GM23338 (cell line): ENCODE results near the gene C16orf74. TPM values are rescaled to one million over a fixed set of nuclear protein-coding genes. Genes with fewer than 3 reads are reported as not detected.

ENCODE experiments used
- ATAC-seq: fragments of 200-7000 bp; cut with Tn5 transposase; 3 replicates; pipeline ENCODE4 v1.9.1; 2020
- DNase-seq: peaks from one replicate; pipeline ENCODE4 v3.0.0-alpha.2; 2015; ENCODE audit warnings: low spot score
- H2AFZ ChIP-seq: fragments of 200-600 bp; sonication (generic); 2 replicates; pipeline ENCODE4 v1.8.0; 2016; ENCODE audit warnings: antibody characterized with exemption, mild to moderate bottlenecking, moderate library complexity
- H3F3A ChIP-seq: fragments of 200-600 bp; sonication (generic); replicated peaks from 2 replicates; pipeline ENCODE4 v1.8.0; 2017; ENCODE audit warnings: antibody characterized with exemption, mixed run types, low read depth
- H3K27ac ChIP-seq: fragments of 200-600 bp; sonication (generic); 2 replicates; pipeline ENCODE4 v1.6.1; 2016; ENCODE audit warnings: low read depth
- H3K27me3 ChIP-seq: fragments of 200-600 bp; sonication (generic); 2 replicates; pipeline ENCODE4 v1.8.0; 2016; ENCODE audit warnings: mild to moderate bottlenecking, mixed run types, moderate library complexity; ENCODE audit not compliant: insufficient read depth
- H3K36me3 ChIP-seq: fragments of 200-600 bp; sonication (generic); 2 replicates; pipeline ENCODE4 v1.8.0; 2016; ENCODE audit warnings: mild to moderate bottlenecking; ENCODE audit not compliant: insufficient read depth
- H3K4me1 ChIP-seq: fragments of 200-600 bp; sonication (generic); 2 replicates; pipeline ENCODE4 v1.8.0; 2016; ENCODE audit warnings: mild to moderate bottlenecking, moderate library complexity; ENCODE audit not compliant: insufficient read depth
- H3K4me2 ChIP-seq: fragments of 200-600 bp; sonication (generic); 2 replicates; pipeline ENCODE4 v1.7.1; 2017; ENCODE audit warnings: mixed run types
- H3K4me3 ChIP-seq: fragments of 200-600 bp; sonication (generic); 2 replicates; pipeline ENCODE4 v1.6.1; 2016; ENCODE audit warnings: mixed run types
- H3K79me2 ChIP-seq: fragments of 200-600 bp; sonication (generic); replicated peaks from 2 replicates; pipeline ENCODE4 v1.8.0; 2017; ENCODE audit warnings: mild to moderate bottlenecking; ENCODE audit not compliant: insufficient read depth
- H3K9me2 ChIP-seq: fragments of 200-600 bp; sonication (generic); 2 replicates; pipeline ENCODE4 v1.8.0; 2017; ENCODE audit not compliant: insufficient read depth
- H4K20me1 ChIP-seq: fragments of 200-600 bp; sonication (generic); replicated peaks from 2 replicates; pipeline ENCODE4 v1.8.0; 2017; ENCODE audit warnings: mild to moderate bottlenecking; ENCODE audit not compliant: insufficient read depth
- H3K27ac Mint-ChIP-seq: 2 replicates; pipeline ENCODE4 v1.8.0; 2020; ENCODE audit warnings: inconsistent platforms, mild to moderate bottlenecking, moderate library complexity, mixed read lengths
- H3K27me3 Mint-ChIP-seq: 3 replicates; pipeline ENCODE4 v1.8.0; 2022; ENCODE audit warnings: low read depth, mild to moderate bottlenecking, moderate library complexity, mixed read lengths, inconsistent platforms; ENCODE audit not compliant: insufficient read depth, poor library complexity
- H3K36me3 Mint-ChIP-seq: 3 replicates; pipeline ENCODE4 v1.8.0; 2021; ENCODE audit warnings: low read depth, mild to moderate bottlenecking, inconsistent platforms, moderate library complexity, mixed read lengths
- H3K4me1 Mint-ChIP-seq: 3 replicates; pipeline ENCODE4 v1.8.0; 2020; ENCODE audit warnings: mild to moderate bottlenecking, inconsistent platforms, mixed read lengths
- H3K4me3 Mint-ChIP-seq: 3 replicates; pipeline ENCODE4 v1.8.0; 2021; ENCODE audit warnings: moderate library complexity, mild to moderate bottlenecking, inconsistent platforms, mixed read lengths
- H3K9me3 Mint-ChIP-seq: 3 replicates; pipeline ENCODE4 v1.8.0; 2020; ENCODE audit warnings: moderate library complexity, mild to moderate bottlenecking, inconsistent platforms, mixed read lengths
- CREB1 ChIP-seq: fragments of 250-450 bp; sonication (Bioruptor Pico); IDR thresholded peaks from 2 replicates; pipeline ENCODE4 v1.5.0; 2020; ENCODE audit warnings: low read depth, mild to moderate bottlenecking, moderate library complexity
- EZH2phosphoT487 ChIP-seq: fragments of 200-600 bp; sonication (generic); IDR thresholded peaks from one replicate; pipeline ENCODE4 v1.8.1; 2018; ENCODE audit warnings: antibody characterized with exemption; ENCODE audit not compliant: unreplicated experiment
- JUNB ChIP-seq: IDR thresholded peaks from one replicate; pipeline ENCODE4 v1.6.1; 2016; ENCODE audit warnings: antibody characterized with exemption; ENCODE audit not compliant: unreplicated experiment
- STAT1 ChIP-seq: IDR thresholded peaks from one replicate; pipeline ENCODE4 v1.6.1; 2016; ENCODE audit warnings: antibody characterized with exemption; ENCODE audit not compliant: unreplicated experiment
- ZNF114 ChIP-seq: fragments of 250-450 bp; sonication (Bioruptor Pico); IDR thresholded peaks from 2 replicates; pipeline ENCODE4 v1.5.0; 2020; ENCODE audit warnings: mild to moderate bottlenecking, moderate library complexity
- ZNF331 ChIP-seq: fragments of 250-450 bp; sonication (Bioruptor Pico); IDR thresholded peaks from 2 replicates; pipeline ENCODE4 v1.5.0; 2020; ENCODE audit warnings: low read depth, mild to moderate bottlenecking, moderate library complexity
- polyA plus RNA-seq: library from polyadenylated mRNA; unstranded; fragments of >200 nt; fragmentation: Nextera tagmentation; extraction: Ambion mirVana; gene quantifications from 2 replicates; pipeline ENCODE4 v1.2.1, GENCODE V29; 2016
- total RNA-seq: library from RNA; depleted of rRNA; stranded (reverse); fragments of >200 nt; shearing (Covaris generic); gene quantifications from 2 replicates; pipeline ENCODE4 v1.2.3, GENCODE V29; 2014
- TF ChIP-seq, protein P1 (sequence below): IDR thresholded peaks from 2 replicates; pipeline ENCODE4 v1.6.1; 2016; ENCODE audit warnings: antibody characterized with exemption
- TF ChIP-seq, protein P2 (sequence below): fragments of 250-450 bp; sonication (Bioruptor Pico); IDR thresholded peaks from 2 replicates; pipeline ENCODE4 v1.5.0; 2020; ENCODE audit warnings: mild to moderate bottlenecking, moderate library complexity
- TF ChIP-seq, protein P3 (sequence below), 2 experiments: fragments of 200-600 bp in 1 of 2; sonication (generic) in 1 of 2; conservative IDR thresholded peaks; 2 replicates each; pipeline versions ENCODE4 v1.5.1 to v1.6.1; 2016 to 2017; ENCODE audit warnings: antibody characterized with exemption in 2 of 2, low read depth in 2 of 2, mild to moderate bottlenecking in 2 of 2, moderate library complexity in 1 of 2

Gene C16orf74
- total and polyA plus RNA-seq, 2 experiments from 2014 or later = 12.1 to 19.1 TPM

DNA sequence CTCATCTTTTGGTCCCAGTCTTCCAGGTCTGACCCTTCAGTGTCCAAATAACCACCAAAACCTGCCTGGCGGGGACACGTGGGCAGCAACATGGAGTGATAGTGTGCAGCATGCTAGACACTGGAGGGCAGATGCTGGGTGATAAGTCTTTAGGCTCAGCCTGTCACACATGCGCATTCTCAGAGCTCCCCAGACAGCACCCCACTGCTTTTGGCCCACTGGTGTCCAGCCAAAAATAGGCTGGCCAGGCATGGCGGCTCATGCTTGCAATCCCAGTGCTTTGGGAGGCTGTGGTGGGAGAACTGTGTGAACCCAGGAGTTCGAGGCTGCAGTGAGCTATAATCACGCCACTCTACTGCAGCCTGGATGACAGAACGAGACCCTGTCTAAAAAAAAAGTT, 74.4 kb downstream of the C16orf74 start (continued):
- TF ChIP-seq, protein P1, sequence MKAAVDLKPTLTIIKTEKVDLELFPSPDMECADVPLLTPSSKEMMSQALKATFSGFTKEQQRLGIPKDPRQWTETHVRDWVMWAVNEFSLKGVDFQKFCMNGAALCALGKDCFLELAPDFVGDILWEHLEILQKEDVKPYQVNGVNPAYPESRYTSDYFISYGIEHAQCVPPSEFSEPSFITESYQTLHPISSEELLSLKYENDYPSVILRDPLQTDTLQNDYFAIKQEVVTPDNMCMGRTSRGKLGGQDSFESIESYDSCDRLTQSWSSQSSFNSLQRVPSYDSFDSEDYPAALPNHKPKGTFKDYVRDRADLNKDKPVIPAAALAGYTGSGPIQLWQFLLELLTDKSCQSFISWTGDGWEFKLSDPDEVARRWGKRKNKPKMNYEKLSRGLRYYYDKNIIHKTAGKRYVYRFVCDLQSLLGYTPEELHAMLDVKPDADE = no peak
- TF ChIP-seq, protein P2, sequence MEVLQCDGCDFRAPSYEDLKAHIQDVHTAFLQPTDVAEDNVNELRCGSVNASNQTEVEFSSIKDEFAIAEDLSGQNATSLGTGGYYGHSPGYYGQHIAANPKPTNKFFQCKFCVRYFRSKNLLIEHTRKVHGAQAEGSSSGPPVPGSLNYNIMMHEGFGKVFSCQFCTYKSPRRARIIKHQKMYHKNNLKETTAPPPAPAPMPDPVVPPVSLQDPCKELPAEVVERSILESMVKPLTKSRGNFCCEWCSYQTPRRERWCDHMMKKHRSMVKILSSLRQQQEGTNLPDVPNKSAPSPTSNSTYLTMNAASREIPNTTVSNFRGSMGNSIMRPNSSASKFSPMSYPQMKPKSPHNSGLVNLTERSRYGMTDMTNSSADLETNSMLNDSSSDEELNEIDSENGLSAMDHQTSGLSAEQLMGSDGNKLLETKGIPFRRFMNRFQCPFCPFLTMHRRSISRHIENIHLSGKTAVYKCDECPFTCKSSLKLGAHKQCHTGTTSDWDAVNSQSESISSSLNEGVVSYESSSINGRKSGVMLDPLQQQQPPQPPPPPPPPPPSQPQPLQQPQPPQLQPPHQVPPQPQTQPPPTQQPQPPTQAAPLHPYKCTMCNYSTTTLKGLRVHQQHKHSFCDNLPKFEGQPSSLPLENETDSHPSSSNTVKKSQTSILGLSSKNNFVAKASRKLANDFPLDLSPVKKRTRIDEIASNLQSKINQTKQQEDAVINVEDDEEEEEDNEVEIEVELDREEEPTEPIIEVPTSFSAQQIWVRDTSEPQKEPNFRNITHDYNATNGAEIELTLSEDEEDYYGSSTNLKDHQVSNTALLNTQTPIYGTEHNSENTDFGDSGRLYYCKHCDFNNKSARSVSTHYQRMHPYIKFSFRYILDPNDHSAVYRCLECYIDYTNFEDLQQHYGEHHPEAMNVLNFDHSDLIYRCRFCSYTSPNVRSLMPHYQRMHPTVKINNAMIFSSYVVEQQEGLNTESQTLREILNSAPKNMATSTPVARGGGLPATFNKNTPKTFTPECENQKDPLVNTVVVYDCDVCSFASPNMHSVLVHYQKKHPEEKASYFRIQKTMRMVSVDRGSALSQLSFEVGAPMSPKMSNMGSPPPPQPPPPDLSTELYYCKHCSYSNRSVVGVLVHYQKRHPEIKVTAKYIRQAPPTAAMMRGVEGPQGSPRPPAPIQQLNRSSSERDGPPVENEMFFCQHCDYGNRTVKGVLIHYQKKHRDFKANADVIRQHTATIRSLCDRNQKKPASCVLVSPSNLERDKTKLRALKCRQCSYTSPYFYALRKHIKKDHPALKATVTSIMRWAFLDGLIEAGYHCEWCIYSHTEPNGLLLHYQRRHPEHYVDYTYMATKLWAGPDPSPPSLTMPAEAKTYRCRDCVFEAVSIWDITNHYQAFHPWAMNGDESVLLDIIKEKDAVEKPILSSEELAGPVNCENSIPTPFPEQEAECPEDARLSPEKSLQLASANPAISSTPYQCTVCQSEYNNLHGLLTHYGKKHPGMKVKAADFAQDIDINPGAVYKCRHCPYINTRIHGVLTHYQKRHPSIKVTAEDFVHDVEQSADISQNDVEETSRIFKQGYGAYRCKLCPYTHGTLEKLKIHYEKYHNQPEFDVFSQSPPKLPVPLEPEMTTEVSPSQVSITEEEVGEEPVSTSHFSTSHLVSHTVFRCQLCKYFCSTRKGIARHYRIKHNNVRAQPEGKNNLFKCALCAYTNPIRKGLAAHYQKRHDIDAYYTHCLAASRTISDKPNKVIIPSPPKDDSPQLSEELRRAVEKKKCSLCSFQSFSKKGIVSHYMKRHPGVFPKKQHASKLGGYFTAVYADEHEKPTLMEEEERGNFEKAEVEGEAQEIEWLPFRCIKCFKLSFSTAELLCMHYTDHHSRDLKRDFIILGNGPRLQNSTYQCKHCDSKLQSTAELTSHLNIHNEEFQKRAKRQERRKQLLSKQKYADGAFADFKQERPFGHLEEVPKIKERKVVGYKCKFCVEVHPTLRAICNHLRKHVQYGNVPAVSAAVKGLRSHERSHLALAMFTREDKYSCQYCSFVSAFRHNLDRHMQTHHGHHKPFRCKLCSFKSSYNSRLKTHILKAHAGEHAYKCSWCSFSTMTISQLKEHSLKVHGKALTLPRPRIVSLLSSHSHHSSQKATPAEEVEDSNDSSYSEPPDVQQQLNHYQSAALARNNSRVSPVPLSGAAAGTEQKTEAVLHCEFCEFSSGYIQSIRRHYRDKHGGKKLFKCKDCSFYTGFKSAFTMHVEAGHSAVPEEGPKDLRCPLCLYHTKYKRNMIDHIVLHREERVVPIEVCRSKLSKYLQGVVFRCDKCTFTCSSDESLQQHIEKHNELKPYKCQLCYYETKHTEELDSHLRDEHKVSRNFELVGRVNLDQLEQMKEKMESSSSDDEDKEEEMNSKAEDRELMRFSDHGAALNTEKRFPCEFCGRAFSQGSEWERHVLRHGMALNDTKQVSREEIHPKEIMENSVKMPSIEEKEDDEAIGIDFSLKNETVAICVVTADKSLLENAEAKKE (CRISPR knock-in tag) = no peak
- TF ChIP-seq STAT1 (no peak), JUNB (no peak), ZNF331 (CRISPR knock-in tag) (no peak), CREB1 (CRISPR knock-in tag) (no peak), EZH2phosphoT487 (no peak)

DNA sequence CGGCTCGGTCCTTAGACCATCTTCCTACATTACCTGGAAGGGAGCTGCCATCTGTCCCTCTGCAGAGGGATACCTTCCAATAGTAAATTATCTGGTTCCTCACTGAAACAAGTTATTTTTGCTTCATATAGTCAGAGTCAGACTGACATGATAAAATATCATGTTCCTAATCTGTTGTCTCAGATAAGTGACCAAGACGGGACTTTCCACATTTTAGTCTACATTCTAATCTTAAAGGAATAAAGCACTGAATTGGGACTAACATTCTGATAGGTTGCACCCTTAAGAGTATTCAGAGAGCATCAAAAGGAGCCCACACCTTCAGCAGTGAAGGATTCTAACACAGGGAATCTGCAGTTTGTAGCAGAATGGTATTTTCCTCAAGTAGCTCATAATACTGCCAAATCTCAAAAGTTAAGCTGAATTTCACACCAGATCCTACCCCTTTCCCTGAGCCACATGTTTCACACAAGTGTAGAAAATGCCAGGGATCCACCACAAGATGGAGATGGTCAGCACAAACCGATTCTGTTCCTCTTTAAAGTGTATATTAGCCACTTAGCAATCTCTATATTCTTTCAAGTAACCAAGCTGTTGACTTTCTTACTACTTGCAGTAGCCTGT, 75.5 kb downstream of the C16orf74 start:
- Mint-ChIP-seq H3K9me3 (no peaks in the 10 kb centered on the region), H3K36me3 (peaks cover 90% of the 10 kb centered on the region), H3K4me1 (peaks cover 3% of the 10 kb centered on the region; the same call in 1 of the 3 replicates), H3K27ac (no peak overlapping the region), H3K4me3 (no peak overlapping the region), H3K27me3 (peaks cover 8% of the 10 kb centered on the region)
- peaks cover 35% of the 10 kb centered on the region for H4K20me1 ChIP-seq
- TF ChIP-seq ZNF114 = no peak
- TF ChIP-seq, protein P1 = no peak
- TF ChIP-seq, protein P3, sequence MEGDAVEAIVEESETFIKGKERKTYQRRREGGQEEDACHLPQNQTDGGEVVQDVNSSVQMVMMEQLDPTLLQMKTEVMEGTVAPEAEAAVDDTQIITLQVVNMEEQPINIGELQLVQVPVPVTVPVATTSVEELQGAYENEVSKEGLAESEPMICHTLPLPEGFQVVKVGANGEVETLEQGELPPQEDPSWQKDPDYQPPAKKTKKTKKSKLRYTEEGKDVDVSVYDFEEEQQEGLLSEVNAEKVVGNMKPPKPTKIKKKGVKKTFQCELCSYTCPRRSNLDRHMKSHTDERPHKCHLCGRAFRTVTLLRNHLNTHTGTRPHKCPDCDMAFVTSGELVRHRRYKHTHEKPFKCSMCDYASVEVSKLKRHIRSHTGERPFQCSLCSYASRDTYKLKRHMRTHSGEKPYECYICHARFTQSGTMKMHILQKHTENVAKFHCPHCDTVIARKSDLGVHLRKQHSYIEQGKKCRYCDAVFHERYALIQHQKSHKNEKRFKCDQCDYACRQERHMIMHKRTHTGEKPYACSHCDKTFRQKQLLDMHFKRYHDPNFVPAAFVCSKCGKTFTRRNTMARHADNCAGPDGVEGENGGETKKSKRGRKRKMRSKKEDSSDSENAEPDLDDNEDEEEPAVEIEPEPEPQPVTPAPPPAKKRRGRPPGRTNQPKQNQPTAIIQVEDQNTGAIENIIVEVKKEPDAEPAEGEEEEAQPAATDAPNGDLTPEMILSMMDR (conservative IDR thresholded peaks at IDR 0.05; ENCODE audit: low read depth in 2 of 2) = peak; percentile 52 to 64
- no peaks in the 10 kb centered on the region for H3K27me3 ChIP-seq
- H3K4me3 ChIP-seq = no peak overlapping the region
- H3K79me2 ChIP-seq = no peaks in the 10 kb centered on the region
- ATAC-seq (peak; percentile 42), DNase-seq (peak; percentile 63)
- peak overlapping the region; percentile 57; the same call in 1 of the 2 replicates for H3K27ac ChIP-seq
- no peak overlapping the region for H2AFZ ChIP-seq
- H3F3A ChIP-seq = peaks cover 19% of the 10 kb centered on the region
- H3K4me2 ChIP-seq = no peak overlapping the region
- peaks cover 35% of the 10 kb centered on the region for H3K36me3 ChIP-seq
- H3K4me1 ChIP-seq = no peaks in the 10 kb centered on the region
- no peaks in the 10 kb centered on the region for H3K9me2 ChIP-seq
